A549 treated with AZD2906 at 1 μM for 4 hours (cell line): ENCODE data around the gene UBE3A. TPM values are rescaled to one million over a fixed set of nuclear protein-coding genes. Genes with fewer than 3 reads are reported as not detected.

Experiments
- total RNA-seq: library from RNA; stranded (reverse); fragments of 200-300 nt; extraction: Qiagen RNA extraction; gene quantifications from 5 replicates; pipeline ENCODE4 v1.2.3, GENCODE V29; 2022

The UBE3A gene
- total RNA-seq = 19.6 to 28.7 TPM (median 20.4 TPM) in 5 replicates

GRCh38 chr15:25438601-25439368 lies at the start of gene UBE3A:
Gene UBE3A (minus strand): TSS chr15:25439024. CDS start chr15:25409107, 29,917 bp downstream.

